A673 (cell line): Measurements from ENCODE around the gene PXN. TPM values are rescaled to one million over a fixed set of nuclear protein-coding genes. Genes with fewer than 3 reads are reported as not detected.

Experiments used
- BruUV-seq: library from RNA; stranded (reverse); fragments of 400-500 nt; replicated peaks from 2 replicates; lab custom pipeline; 2021; lab: Mats Ljungman, UMichigan
- CTCF ChIA-PET: fragments of 300-600 bp; sonication (Branson Sonifier 250); formaldehyde crosslinking; loops from one replicate; lab custom pipeline; 2022; ENCODE audit warnings: antibody characterized with exemption; lab: Charles Lee
- POLR2A ChIA-PET: fragments of 300-600 bp; sonication (Branson Sonifier 250); formaldehyde crosslinking; loops from one replicate; lab custom pipeline; 2022; ENCODE audit warnings: antibody characterized with exemption; ENCODE audit not compliant: low non-redundant PET; lab: Charles Lee
- DNase-seq: peaks from one replicate; pipeline ENCODE4 v3.0.0-alpha.2; 2015; ENCODE audit warnings: low spot score
- H3K27ac ChIP-seq: fragments of 200-600 bp; sonication (generic); 2 replicates; pipeline ENCODE4 v1.5.1; 2016; ENCODE audit warnings: mixed run types, low read depth, mild to moderate bottlenecking, mixed read lengths, antibody characterized with exemption, low read length; ENCODE audit not compliant: poor library complexity, severe bottlenecking
- H3K27me3 ChIP-seq: fragments of 200-600 bp; sonication (generic); replicated peaks from 2 replicates; pipeline ENCODE4 v1.6.1; 2017; ENCODE audit warnings: mixed run types, low read depth, mild to moderate bottlenecking, mixed read lengths, antibody characterized with exemption, low read length; ENCODE audit not compliant: insufficient read depth, poor library complexity
- H3K36me3 ChIP-seq: fragments of 200-600 bp; sonication (generic); 2 replicates; pipeline ENCODE4 v1.6.1; 2016; ENCODE audit warnings: mixed run types, mild to moderate bottlenecking, mixed read lengths, antibody characterized with exemption, low read length; ENCODE audit not compliant: insufficient read depth, poor library complexity, severe bottlenecking
- H3K4me1 ChIP-seq: fragments of 200-600 bp; sonication (generic); 2 replicates; pipeline ENCODE4 v1.6.1; 2017; ENCODE audit warnings: mixed run types, mild to moderate bottlenecking, mixed read lengths, antibody characterized with exemption, low read length; ENCODE audit not compliant: insufficient read depth, poor library complexity, severe bottlenecking
- H3K4me3 ChIP-seq: fragments of 200-600 bp; sonication (generic); 2 replicates; pipeline ENCODE4 v1.5.1; 2016; ENCODE audit warnings: low read depth, mixed run types, mild to moderate bottlenecking, mixed read lengths, low read length; ENCODE audit not compliant: poor library complexity, severe bottlenecking
- H3K9me3 ChIP-seq: fragments of 200-600 bp; sonication (generic); 2 replicates; pipeline ENCODE4 v1.6.1; 2016; ENCODE audit warnings: mixed run types, low read depth, mild to moderate bottlenecking, mixed read lengths, antibody characterized with exemption, low read length; ENCODE audit not compliant: poor library complexity, severe bottlenecking
- CTCF ChIP-seq: fragments of 300-800, 200-600 bp; sonication (generic); conservative IDR thresholded peaks from 2 replicates; pipeline ENCODE4 v1.5.1; 2017; ENCODE audit warnings: low read depth, mild to moderate bottlenecking, antibody characterized with exemption, low read length, moderate library complexity, mixed read lengths
- EZH2 ChIP-seq: fragments of 200-600 bp; sonication (generic); IDR thresholded peaks from 2 replicates; pipeline ENCODE4 v1.6.1; 2017; ENCODE audit warnings: borderline replicate concordance, low read depth, mild to moderate bottlenecking, mixed read lengths, antibody characterized with exemption, low read length; ENCODE audit not compliant: poor library complexity, severe bottlenecking
- intact Hi-C: fragments of 100-400 bp; cut with micrococcal nuclease; formaldehyde crosslinking; loops from one replicate; pipeline ENCODE4 v1.10.0; 2022; ENCODE audit not compliant: unreplicated experiment
- total RNA-seq: library from RNA; stranded (reverse); gene quantifications from 2 replicates; pipeline ENCODE4 v1.2.3, GENCODE V29; 2021

The PXN gene
- total RNA-seq, 1 experiment from 2014 or later: 127 TPM

- intact Hi-C loops: no loop called here
- Histone ChIP-seq H3K27me3 (no peaks in the 10 kb centered on the region), H3K27ac (no peak overlapping the region), H3K36me3 (peaks cover 80% of the 10 kb centered on the region), H3K4me3 (no peak overlapping the region), H3K9me3 (no peaks in the 10 kb centered on the region), H3K4me1 (no peaks in the 10 kb centered on the region)
- POLR2A ChIA-PET: no interaction called here
- BruUV-seq: no TSS peak
- CTCF ChIA-PET: no interaction called here
- DNase-seq: no peak
- TF ChIP-seq EZH2: no peak
- no peak for TF ChIP-seq CTCF
Measured at GRCh38 chr12:120175537-120175936, 90.0 kb downstream of the PXN start.

GRCh38 chr12:120175062-120175461 lies 90.5 kb downstream of the PXN start:
- no peak overlapping the region for H3K4me3 ChIP-seq
- BruUV-seq: no TSS peak
- ChIA-PET CTCF (no interaction called here), POLR2A (interaction anchor here (0.7 kb wide), 1 partner anchor 48 kb away, joined by 6 read pairs; no protein-coding TSS in a partner anchor)
- no peak overlapping the region for H3K27ac ChIP-seq
- intact Hi-C loops: no loop called here
- peaks cover 85% of the 10 kb centered on the region for H3K36me3 ChIP-seq
- no peak for DNase-seq
- TF ChIP-seq EZH2 (no peak), CTCF (no peak)
- no peaks in the 10 kb centered on the region for H3K4me1 ChIP-seq
- H3K27me3 ChIP-seq: no peaks in the 10 kb centered on the region
- no peaks in the 10 kb centered on the region for H3K9me3 ChIP-seq

- no peak for DNase-seq
- ChIA-PET CTCF (no interaction called here), POLR2A (no interaction called here)
- intact Hi-C loops: no loop called here
- TF ChIP-seq CTCF: no peak
- TF ChIP-seq EZH2: no peak
- H3K27ac ChIP-seq: no peak overlapping the region
- H3K4me1 ChIP-seq: peaks cover 16% of the 10 kb centered on the region
- no TSS peak for BruUV-seq
- no peaks in the 10 kb centered on the region for H3K27me3 ChIP-seq
- H3K9me3 ChIP-seq: no peaks in the 10 kb centered on the region
- no peak overlapping the region for H3K4me3 ChIP-seq
- H3K36me3 ChIP-seq: peaks cover 78% of the 10 kb centered on the region
Measured at GRCh38 chr12:120172053-120172452, 93.5 kb downstream of the PXN start.
